H1 (cell line): ENCODE results near the gene SPOCK1.

ENCODE experiments used
- EZH2 ChIP-seq: fragments of 200-600 bp; sonication (generic); IDR thresholded peaks from 2 replicates; pipeline ENCODE4 v1.7.1; 2012; ENCODE audit warnings: low read depth, mild to moderate bottlenecking, moderate library complexity, low read length, inconsistent platforms; ENCODE audit not compliant: severe bottlenecking
- ZNF274 ChIP-seq: IDR thresholded peaks from 2 replicates; pipeline ENCODE4 v1.7.0; 2012; ENCODE audit warnings: low read length, borderline replicate concordance; ENCODE audit errors: extremely low read depth
- TF ChIP-seq, protein P1 (sequence below), 3 experiments: IDR thresholded peaks; 1 replicate in 2 of 3; 2 replicates in 1 of 3; pipeline versions ENCODE4 v1.5.1 to v1.6.1; 2011; ENCODE audit warnings: low read length in 3 of 3, mild to moderate bottlenecking in 3 of 3, inconsistent platforms in 2 of 3, low read depth in 1 of 3, moderate library complexity in 1 of 3; ENCODE audit not compliant: insufficient read depth in 1 of 3; ENCODE audit errors: control extremely low read depth in 1 of 3

DNA sequence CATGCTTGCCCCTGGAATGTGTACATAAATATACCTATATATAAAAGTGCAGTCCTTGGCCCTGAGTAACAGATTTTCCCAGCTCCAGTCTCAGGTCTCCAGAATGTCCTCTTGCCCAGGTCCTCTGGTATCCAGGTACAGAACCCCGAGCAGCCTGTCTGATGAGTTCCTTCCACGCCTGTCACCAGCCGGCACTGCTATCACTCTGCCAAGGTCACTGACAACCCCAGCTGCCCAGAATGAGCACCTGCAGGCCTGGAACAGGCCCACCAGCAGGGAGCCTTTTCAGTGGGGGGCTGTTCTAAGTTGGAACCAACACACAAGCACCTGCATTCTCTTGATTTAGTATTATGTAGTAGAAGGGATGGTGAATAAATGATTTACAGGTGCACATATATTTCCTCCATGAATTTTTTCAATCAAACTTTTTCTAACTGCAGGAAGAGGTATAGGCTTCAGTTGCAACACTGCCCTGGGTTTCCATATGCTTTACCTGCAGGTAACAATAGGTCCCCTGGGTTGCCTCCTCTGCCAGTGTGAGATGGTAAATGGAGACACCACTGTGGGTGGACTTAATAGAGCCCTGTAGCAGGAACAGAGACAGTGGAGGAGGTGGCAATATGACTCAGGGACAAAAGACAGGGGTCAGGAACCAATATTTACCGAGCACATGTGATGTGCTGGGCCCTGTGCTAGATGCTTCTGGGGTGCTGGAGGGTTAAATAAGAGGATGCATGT is 291.9 kb downstream of the SPOCK1 start:
- TF ChIP-seq ZNF274 (no peak), EZH2 (no peak)
- TF ChIP-seq, protein P1, sequence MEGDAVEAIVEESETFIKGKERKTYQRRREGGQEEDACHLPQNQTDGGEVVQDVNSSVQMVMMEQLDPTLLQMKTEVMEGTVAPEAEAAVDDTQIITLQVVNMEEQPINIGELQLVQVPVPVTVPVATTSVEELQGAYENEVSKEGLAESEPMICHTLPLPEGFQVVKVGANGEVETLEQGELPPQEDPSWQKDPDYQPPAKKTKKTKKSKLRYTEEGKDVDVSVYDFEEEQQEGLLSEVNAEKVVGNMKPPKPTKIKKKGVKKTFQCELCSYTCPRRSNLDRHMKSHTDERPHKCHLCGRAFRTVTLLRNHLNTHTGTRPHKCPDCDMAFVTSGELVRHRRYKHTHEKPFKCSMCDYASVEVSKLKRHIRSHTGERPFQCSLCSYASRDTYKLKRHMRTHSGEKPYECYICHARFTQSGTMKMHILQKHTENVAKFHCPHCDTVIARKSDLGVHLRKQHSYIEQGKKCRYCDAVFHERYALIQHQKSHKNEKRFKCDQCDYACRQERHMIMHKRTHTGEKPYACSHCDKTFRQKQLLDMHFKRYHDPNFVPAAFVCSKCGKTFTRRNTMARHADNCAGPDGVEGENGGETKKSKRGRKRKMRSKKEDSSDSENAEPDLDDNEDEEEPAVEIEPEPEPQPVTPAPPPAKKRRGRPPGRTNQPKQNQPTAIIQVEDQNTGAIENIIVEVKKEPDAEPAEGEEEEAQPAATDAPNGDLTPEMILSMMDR (IDR thresholded peaks at IDR 0.05; ENCODE audit: control extremely low read depth in 1 of 3, insufficient read depth in 1 of 3, low read depth in 1 of 3, low read length in 3 of 3), result no peak
